Endothelial cell (in vitro differentiated cells): ENCODE data around the gene THRB. TPM values are rescaled to one million over a fixed set of nuclear protein-coding genes. Genes with fewer than 3 reads are reported as not detected.

Experiments used
- DNase-seq: peaks from one replicate; pipeline ENCODE4 v3.0.0; 2021; ENCODE audit warnings: low spot score
- H3K27ac Mint-ChIP-seq: one replicate; pipeline ENCODE4 v1.8.0; 2021; ENCODE audit warnings: mixed read lengths, inconsistent platforms; ENCODE audit not compliant: unreplicated experiment
- H3K27me3 Mint-ChIP-seq: one replicate; pipeline ENCODE4 v1.8.0; 2021; ENCODE audit warnings: mild to moderate bottlenecking, moderate library complexity, mixed read lengths, inconsistent platforms; ENCODE audit not compliant: unreplicated experiment
- H3K36me3 Mint-ChIP-seq: one replicate; pipeline ENCODE4 v1.8.0; 2021; ENCODE audit warnings: mild to moderate bottlenecking, low read depth, mixed read lengths, inconsistent platforms; ENCODE audit not compliant: unreplicated experiment
- H3K4me1 Mint-ChIP-seq: one replicate; pipeline ENCODE4 v1.8.0; 2021; ENCODE audit warnings: mild to moderate bottlenecking, mixed read lengths, inconsistent platforms; ENCODE audit not compliant: unreplicated experiment
- H3K4me3 Mint-ChIP-seq: one replicate; pipeline ENCODE4 v1.8.0; 2021; ENCODE audit warnings: mild to moderate bottlenecking, mixed read lengths, inconsistent platforms; ENCODE audit not compliant: unreplicated experiment
- H3K9me3 Mint-ChIP-seq: one replicate; pipeline ENCODE4 v1.8.0; 2021; ENCODE audit warnings: mixed read lengths, inconsistent platforms; ENCODE audit not compliant: unreplicated experiment
- CTCF ChIP-seq: fragments of 200-600 bp; sonication (generic); IDR thresholded peaks from one replicate; pipeline ENCODE4 v1.5.0; 2021; ENCODE audit warnings: antibody characterized with exemption; ENCODE audit not compliant: unreplicated experiment
- total RNA-seq: library from RNA; stranded (reverse); fragmentation: NEBNext Ultra II Directional; extraction: Animal tissue kit (Norgen Biotek cat#: 25700); gene quantifications from one replicate; pipeline ENCODE4 v1.2.1, GENCODE V29; 2021; ENCODE audit not compliant: unreplicated experiment

THRB gene
- total RNA-seq, 1 donor from 2014 or later = 0.38 TPM

GRCh38 chr3:24199775-24200247 is 294.8 kb downstream of the THRB start:
- Mint-ChIP-seq H3K27me3 (no peaks in the 10 kb centered on the region), H3K4me3 (no peak overlapping the region), H3K9me3 (no peaks in the 10 kb centered on the region), H3K4me1 (no peaks in the 10 kb centered on the region), H3K27ac (no peak overlapping the region), H3K36me3 (no peaks in the 10 kb centered on the region)
- TF ChIP-seq CTCF = no peak
- DNase-seq = no peak

GRCh38 chr3:24199300-24199699 is 295.4 kb downstream of the THRB start:
- Mint-ChIP-seq H3K27me3 (no peaks in the 10 kb centered on the region), H3K27ac (no peak overlapping the region), H3K9me3 (no peaks in the 10 kb centered on the region), H3K36me3 (no peaks in the 10 kb centered on the region), H3K4me1 (no peaks in the 10 kb centered on the region), H3K4me3 (no peak overlapping the region)
- no peak for TF ChIP-seq CTCF
- no peak for DNase-seq

GRCh38 chr3:24198728-24199127 is 295.9 kb downstream of the THRB start:
- no peaks in the 10 kb centered on the region for H3K36me3 Mint-ChIP-seq
- DNase-seq = no peak
- H3K9me3 Mint-ChIP-seq = no peaks in the 10 kb centered on the region
- TF ChIP-seq CTCF = no peak
- H3K4me1 Mint-ChIP-seq = no peaks in the 10 kb centered on the region
- no peaks in the 10 kb centered on the region for H3K27me3 Mint-ChIP-seq
- H3K4me3 Mint-ChIP-seq = no peak overlapping the region
- no peak overlapping the region for H3K27ac Mint-ChIP-seq

- H3K4me3 Mint-ChIP-seq = no peak overlapping the region
- H3K27ac Mint-ChIP-seq = no peak overlapping the region
- H3K4me1 Mint-ChIP-seq = no peaks in the 10 kb centered on the region
- H3K36me3 Mint-ChIP-seq = no peaks in the 10 kb centered on the region
- no peaks in the 10 kb centered on the region for H3K27me3 Mint-ChIP-seq
- H3K9me3 Mint-ChIP-seq = no peaks in the 10 kb centered on the region
- peak; percentile 13 for DNase-seq
- no peak for TF ChIP-seq CTCF
Measured at GRCh38 chr3:24197809-24198208, 296.8 kb downstream of the THRB start.

- TF ChIP-seq CTCF = no peak
- H3K27me3 Mint-ChIP-seq = no peaks in the 10 kb centered on the region
- no peak overlapping the region for H3K27ac Mint-ChIP-seq
- no peaks in the 10 kb centered on the region for H3K36me3 Mint-ChIP-seq
- H3K4me1 Mint-ChIP-seq = no peaks in the 10 kb centered on the region
- H3K9me3 Mint-ChIP-seq = no peaks in the 10 kb centered on the region
- no peak for DNase-seq
- H3K4me3 Mint-ChIP-seq = no peak overlapping the region
Measured at GRCh38 chr3:24196526-24196925, 298.1 kb downstream of the THRB start.
